Nephron (organoid): ENCODE measurements around the gene TUBGCP6.

Experiments used
- H3K27ac Mint-ChIP-seq, 3 experiments: 2 replicates each; pipeline ENCODE4 v1.8.0; 2020; ENCODE audit warnings: mixed read lengths in 3 of 3, mild to moderate bottlenecking in 2 of 3, moderate library complexity in 1 of 3
- H3K27me3 Mint-ChIP-seq: 2 replicates; pipeline ENCODE4 v1.8.0; 2021; ENCODE audit warnings: low read depth, mild to moderate bottlenecking, moderate library complexity, mixed read lengths
- H3K36me3 Mint-ChIP-seq: 2 replicates; pipeline ENCODE4 v1.8.0; 2020; ENCODE audit warnings: low read depth, mixed read lengths
- H3K4me1 Mint-ChIP-seq: 2 replicates; pipeline ENCODE4 v1.8.0; 2020; ENCODE audit warnings: mixed read lengths
- H3K4me3 Mint-ChIP-seq, 3 experiments: 2 replicates each; pipeline ENCODE4 v1.8.0; 2020; ENCODE audit warnings: mild to moderate bottlenecking in 3 of 3, mixed read lengths in 3 of 3, moderate library complexity in 2 of 3
- H3K9me3 Mint-ChIP-seq: 2 replicates; pipeline ENCODE4 v1.8.0; 2020; ENCODE audit warnings: mixed read lengths
- CTCF ChIP-seq, 3 experiments: fragments of 200-600 bp; sonication (generic); IDR thresholded peaks; one replicate each; pipeline ENCODE4 v1.5.0; 2021; ENCODE audit warnings: antibody characterized with exemption in 3 of 3; ENCODE audit not compliant: unreplicated experiment in 3 of 3

The TUBGCP6 gene

GRCh38 chr22:50262973-50263617 lies 18.3 kb upstream of the TUBGCP6 start:
- Mint-ChIP-seq H3K27me3 (peaks cover 6% of the 10 kb centered on the region), H3K36me3 (no peaks in the 10 kb centered on the region), H3K4me3 (peak overlapping the region; percentile 21 to 53 (median 31)), H3K27ac (no peak overlapping the region), H3K4me1 (no peaks in the 10 kb centered on the region), H3K9me3 (no peaks in the 10 kb centered on the region)
- TF ChIP-seq CTCF (IDR thresholded peaks at IDR 0.05; ENCODE audit: unreplicated experiment in 3 of 3) = no peak

GRCh38 chr22:50262460-50262911 lies 17.7 kb upstream of the TUBGCP6 start:
- Mint-ChIP-seq H3K27me3 (peaks cover 6% of the 10 kb centered on the region), H3K27ac (no peak overlapping the region), H3K36me3 (no peaks in the 10 kb centered on the region), H3K9me3 (no peaks in the 10 kb centered on the region), H3K4me1 (no peaks in the 10 kb centered on the region), H3K4me3 (peak overlapping the region; percentile 79 to 82 (median 79))
- no peak for TF ChIP-seq CTCF (IDR thresholded peaks at IDR 0.05; ENCODE audit: unreplicated experiment in 3 of 3)

DNA sequence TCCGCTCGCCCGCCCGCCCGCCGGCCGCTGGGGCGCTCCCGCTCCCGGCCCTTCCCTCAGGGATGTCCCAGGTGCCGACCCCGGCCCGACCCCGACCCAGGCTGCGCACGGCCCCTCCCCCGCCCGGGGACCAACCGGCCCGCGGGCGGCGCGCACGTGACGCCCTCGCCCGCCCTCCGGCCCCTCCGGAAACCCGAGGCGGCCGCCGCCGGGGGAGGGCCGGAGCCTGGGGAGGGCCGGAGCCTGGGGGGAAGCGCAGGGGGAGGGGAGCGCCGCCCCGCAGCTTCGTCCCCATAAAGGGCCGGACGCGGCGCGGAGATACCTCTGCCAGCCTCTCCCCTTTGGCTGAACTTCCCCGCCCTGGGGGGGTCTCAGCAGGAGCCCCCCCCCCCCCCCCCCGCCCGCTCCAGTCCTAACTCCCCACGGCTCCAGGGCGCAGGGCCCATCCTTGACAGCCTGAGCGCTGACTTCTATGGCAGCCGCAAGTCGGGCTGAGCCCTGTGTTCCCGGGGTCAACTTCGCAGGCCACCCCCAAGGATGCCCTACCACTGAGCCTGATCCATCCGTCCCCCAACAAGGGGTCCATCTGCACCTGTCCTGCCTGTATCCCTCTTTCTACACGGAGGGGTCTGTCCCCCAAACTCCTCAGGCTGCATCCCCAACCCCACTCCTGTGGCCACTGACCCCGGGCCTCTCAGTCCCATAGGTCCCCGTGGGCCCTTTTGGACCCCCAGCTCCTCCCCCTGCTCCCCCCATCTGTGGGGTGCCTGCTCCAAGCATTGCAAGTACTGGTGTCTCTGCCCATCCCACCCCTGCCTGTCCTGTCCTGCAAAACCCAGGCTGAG lies 17.0 kb upstream of the TUBGCP6 start, which contains the start of gene MAPK12:
TSS of gene MAPK12 (minus strand) at position 69 of the 845 bp plus-strand sequence. CDS start 174 bp downstream, outside the sequence.
- Mint-ChIP-seq H3K27ac (no peak within 1 kb of the TSS), H3K9me3 (no peaks in the 10 kb centered on the region)
- no peak for TF ChIP-seq CTCF (IDR thresholded peaks at IDR 0.05; ENCODE audit: unreplicated experiment in 3 of 3)

GRCh38 chr22:50260801-50261614 lies 16.2 kb upstream of the TUBGCP6 start:
- no peak for TF ChIP-seq CTCF (IDR thresholded peaks at IDR 0.05; ENCODE audit: unreplicated experiment in 3 of 3)
- H3K4me1 Mint-ChIP-seq = no peaks in the 10 kb centered on the region
- H3K4me3 Mint-ChIP-seq = peak overlapping the region; percentile 65 to 69 (median 67)
- H3K9me3 Mint-ChIP-seq = no peaks in the 10 kb centered on the region
- peaks cover 6% of the 10 kb centered on the region for H3K27me3 Mint-ChIP-seq
- no peak overlapping the region for H3K27ac Mint-ChIP-seq
- H3K36me3 Mint-ChIP-seq = no peaks in the 10 kb centered on the region

More for the DNA sequence above, 17.0 kb upstream of the TUBGCP6 start, which contains the start of gene MAPK12:
- no peaks in the 10 kb centered on the region for H3K4me1 Mint-ChIP-seq
- peak within 1 kb of the TSS; percentile 79 to 82 (median 79) for H3K4me3 Mint-ChIP-seq
- no peaks in the 10 kb centered on the region for H3K36me3 Mint-ChIP-seq
- peaks cover 6% of the 10 kb centered on the region for H3K27me3 Mint-ChIP-seq

GRCh38 chr22:50260434-50260800 lies 15.6 kb upstream of the TUBGCP6 start:
- no peak overlapping the region for H3K27ac Mint-ChIP-seq
- H3K36me3 Mint-ChIP-seq = no peaks in the 10 kb centered on the region
- no peaks in the 10 kb centered on the region for H3K4me1 Mint-ChIP-seq
- peak overlapping the region; percentile 65 to 69 (median 67) for H3K4me3 Mint-ChIP-seq
- no peak for TF ChIP-seq CTCF (IDR thresholded peaks at IDR 0.05; ENCODE audit: unreplicated experiment in 3 of 3)
- H3K9me3 Mint-ChIP-seq = no peaks in the 10 kb centered on the region
- H3K27me3 Mint-ChIP-seq = peaks cover 6% of the 10 kb centered on the region
